Measurements from ENCODE around the gene APPL2. TPM values are rescaled to one million over a fixed set of nuclear protein-coding genes. Genes with fewer than 3 reads are reported as not detected.

APPL2 gene
- total RNA-seq, 1 donor from 2014 or later = 17.7 TPM

GRCh38 chr12:105141320-105141922, 94.6 kb downstream of the APPL2 start:
- Histone ChIP-seq H3K27ac (ENCODE audit: low read depth, low read length) (no peak overlapping the region), H3K36me3 (ENCODE audit: insufficient read depth, low read length) (peaks cover 51% of the 10 kb centered on the region), H3K9ac (ENCODE audit: low read length) (no peak overlapping the region), H3K4me1 (ENCODE audit: insufficient read depth, low read length) (no peaks in the 10 kb centered on the region), H3K4me2 (ENCODE audit: low read length) (no peak overlapping the region), H2AFZ (ENCODE audit: low read depth, low read length) (no peak overlapping the region), H4K20me1 (ENCODE audit: insufficient read depth, low read length) (peaks cover 5% of the 10 kb centered on the region), H3K4me3 (ENCODE audit: insufficient read depth, low read depth, low read length) (no peak overlapping the region), H3K27me3 (ENCODE audit: insufficient read depth, low read length) (no peaks in the 10 kb centered on the region), H3K79me2 (ENCODE audit: insufficient read depth, low read length) (no peaks in the 10 kb centered on the region), H3K9me3 (ENCODE audit: insufficient read depth, low read depth, low read length) (no peaks in the 10 kb centered on the region)
- no peak for DNase-seq (ENCODE audit: low read depth)
- H3K4me1 Mint-ChIP-seq (ENCODE audit: low read depth, unreplicated experiment) = no peaks in the 10 kb centered on the region
- H3K27ac Mint-ChIP-seq (ENCODE audit: unreplicated experiment) = no peak overlapping the region
- no peaks in the 10 kb centered on the region for H3K9me3 Mint-ChIP-seq (ENCODE audit: unreplicated experiment)
- FAIRE-seq = no peak
- TF ChIP-seq EZH2 (IDR thresholded peaks at IDR 0.05; ENCODE audit: insufficient read depth, low read length) = no peak
- no peak for TF ChIP-seq CTCF (IDR thresholded peaks at IDR 0.05; ENCODE audit: insufficient read depth, low read depth, low read length)
- no peaks in the 10 kb centered on the region for H3K27me3 Mint-ChIP-seq (ENCODE audit: low read depth, unreplicated experiment)
- H3K4me3 Mint-ChIP-seq (ENCODE audit: unreplicated experiment) = no peak overlapping the region
- peaks cover 2% of the 10 kb centered on the region for H3K36me3 Mint-ChIP-seq (ENCODE audit: low read depth, unreplicated experiment)

- no peaks in the 10 kb centered on the region for H3K4me1 ChIP-seq (ENCODE audit: insufficient read depth, low read length)
- DNase-seq (ENCODE audit: low read depth) = no peak
- Mint-ChIP-seq H3K4me3 (ENCODE audit: unreplicated experiment) (no peak overlapping the region), H3K36me3 (ENCODE audit: low read depth, unreplicated experiment) (peaks cover 8% of the 10 kb centered on the region), H3K9me3 (ENCODE audit: unreplicated experiment) (no peaks in the 10 kb centered on the region), H3K27ac (ENCODE audit: unreplicated experiment) (no peak overlapping the region), H3K4me1 (ENCODE audit: low read depth, unreplicated experiment) (no peaks in the 10 kb centered on the region), H3K27me3 (ENCODE audit: low read depth, unreplicated experiment) (no peaks in the 10 kb centered on the region)
- H3K9ac ChIP-seq (ENCODE audit: low read length) = no peak overlapping the region
- no peak for FAIRE-seq
- H3K79me2 ChIP-seq (ENCODE audit: insufficient read depth, low read length) = peaks cover 4% of the 10 kb centered on the region
- TF ChIP-seq EZH2 (IDR thresholded peaks at IDR 0.05; ENCODE audit: insufficient read depth, low read length) = no peak
- no peak for TF ChIP-seq CTCF (IDR thresholded peaks at IDR 0.05; ENCODE audit: insufficient read depth, low read depth, low read length)
- no peak overlapping the region for H3K27ac ChIP-seq (ENCODE audit: low read depth, low read length)
- H4K20me1 ChIP-seq (ENCODE audit: insufficient read depth, low read length) = peaks cover 5% of the 10 kb centered on the region
- H3K4me2 ChIP-seq (ENCODE audit: low read length) = no peak overlapping the region
- no peak overlapping the region for H3K4me3 ChIP-seq (ENCODE audit: insufficient read depth, low read depth, low read length)
- no peaks in the 10 kb centered on the region for H3K9me3 ChIP-seq (ENCODE audit: insufficient read depth, low read depth, low read length)
- H3K27me3 ChIP-seq (ENCODE audit: insufficient read depth, low read length) = no peaks in the 10 kb centered on the region
- H3K36me3 ChIP-seq (ENCODE audit: insufficient read depth, low read length) = peaks cover 42% of the 10 kb centered on the region
- no peak overlapping the region for H2AFZ ChIP-seq (ENCODE audit: low read depth, low read length)
Observed at GRCh38 chr12:105138248-105138647, 97.7 kb downstream of the APPL2 start.

Other genes starting within 250 kb of the APPL2 start
- gene NOPCHAP1, start 249.9 kb downstream of the APPL2 start, total RNA-seq = 22.3 and 26.8 TPM in 2 replicates
- gene ALDH1L2, start 151.7 kb downstream of the APPL2 start, total RNA-seq = 69.2 and 91.6 TPM in 2 replicates
- gene WASHC4, start 128.4 kb downstream of the APPL2 start, total RNA-seq = 47.3 and 51.1 TPM in 2 replicates
- 130 and 163 TPM in 2 replicates for gene C12orf75, start 94.5 kb upstream of the APPL2 start, total RNA-seq